ENCODE data around the gene PPOX. TPM values are rescaled to one million over a fixed set of nuclear protein-coding genes. Genes with fewer than 3 reads are reported as not detected.

PPOX gene
- total RNA-seq, 1 experiment from 2014 or later: 11.1 TPM

GRCh38 chr1:161168906-161169305 is 2.7 kb downstream of the PPOX start:
- no peak for DNase-seq (ENCODE audit: low read depth, low spot score)
- in situ Hi-C loops (cut with HindIII; ENCODE audit: low pct_unique_long_range_greater_than_20kb, low sequenced_read_pairs): no loop called here

GRCh38 chr1:161171191-161171590 is 5.0 kb downstream of the PPOX start:
- DNase-seq (ENCODE audit: low read depth, low spot score): no peak
- in situ Hi-C loops (cut with HindIII; ENCODE audit: low pct_unique_long_range_greater_than_20kb, low sequenced_read_pairs): no loop called here

- in situ Hi-C loops (cut with HindIII; ENCODE audit: low pct_unique_long_range_greater_than_20kb, low sequenced_read_pairs): no loop called here
- DNase-seq (ENCODE audit: low read depth, low spot score): no peak
Measured at GRCh38 chr1:161171696-161172095, 5.5 kb downstream of the PPOX start.

- in situ Hi-C loops (cut with HindIII; ENCODE audit: low pct_unique_long_range_greater_than_20kb, low sequenced_read_pairs): no loop called here
- no peak for DNase-seq (ENCODE audit: low read depth, low spot score)
Measured at GRCh38 chr1:161172349-161172748, 6.1 kb downstream of the PPOX start.

- in situ Hi-C loops (cut with HindIII; ENCODE audit: low pct_unique_long_range_greater_than_20kb, low sequenced_read_pairs): no loop called here
- DNase-seq (ENCODE audit: low read depth, low spot score): no peak
Measured at GRCh38 chr1:161172776-161173376, 6.7 kb downstream of the PPOX start.

- DNase-seq (ENCODE audit: low read depth, low spot score): no peak
- in situ Hi-C loops (cut with HindIII; ENCODE audit: low pct_unique_long_range_greater_than_20kb, low sequenced_read_pairs): no loop called here
Measured at GRCh38 chr1:161173711-161174110, 7.5 kb downstream of the PPOX start.

GRCh38 chr1:161174911-161175310 is 8.7 kb downstream of the PPOX start:
- in situ Hi-C loops (cut with HindIII; ENCODE audit: low pct_unique_long_range_greater_than_20kb, low sequenced_read_pairs): no loop called here
- DNase-seq (ENCODE audit: low read depth, low spot score): no peak

- in situ Hi-C loops (cut with HindIII; ENCODE audit: low pct_unique_long_range_greater_than_20kb, low sequenced_read_pairs): no loop called here
- no peak for DNase-seq (ENCODE audit: low read depth, low spot score)
Measured at GRCh38 chr1:161175771-161176453, 9.7 kb downstream of the PPOX start.

- no peak for DNase-seq (ENCODE audit: low read depth, low spot score)
- in situ Hi-C loops (cut with HindIII; ENCODE audit: low pct_unique_long_range_greater_than_20kb, low sequenced_read_pairs): no loop called here
Measured at GRCh38 chr1:161176468-161177111, 10.4 kb downstream of the PPOX start.

- DNase-seq (ENCODE audit: low read depth, low spot score): peak; percentile 73
- in situ Hi-C loops (cut with HindIII; ENCODE audit: low pct_unique_long_range_greater_than_20kb, low sequenced_read_pairs): no loop called here
Measured at GRCh38 chr1:161177112-161177935, 11.1 kb downstream of the PPOX start, which contains the start of gene B4GALT3. Gene B4GALT3, minus strand, starts transcription at chr1:161177507. Its CDS starts 1,447 bp downstream, at chr1:161176060.

GRCh38 chr1:161177936-161178244 is 11.7 kb downstream of the PPOX start:
- in situ Hi-C loops (cut with HindIII; ENCODE audit: low pct_unique_long_range_greater_than_20kb, low sequenced_read_pairs): no loop called here
- no peak for DNase-seq (ENCODE audit: low read depth, low spot score)

GRCh38 chr1:161179698-161180097 is 13.5 kb downstream of the PPOX start:
- in situ Hi-C loops (cut with HindIII; ENCODE audit: low pct_unique_long_range_greater_than_20kb, low sequenced_read_pairs): no loop called here

GRCh38 chr1:161180639-161181038 is 14.4 kb downstream of the PPOX start:
- in situ Hi-C loops (cut with HindIII; ENCODE audit: low pct_unique_long_range_greater_than_20kb, low sequenced_read_pairs): no loop called here
- DNase-seq (ENCODE audit: low read depth, low spot score): peak; percentile 62

More at GRCh38 chr1:161179698-161180097, 13.5 kb downstream of the PPOX start:
- no peak for DNase-seq (ENCODE audit: low read depth, low spot score)

GRCh38 chr1:161182214-161182613 is 16.0 kb downstream of the PPOX start:
- in situ Hi-C loops (cut with HindIII; ENCODE audit: low pct_unique_long_range_greater_than_20kb, low sequenced_read_pairs): no loop called here
- DNase-seq (ENCODE audit: low read depth, low spot score): no peak

- DNase-seq (ENCODE audit: low read depth, low spot score): peak; percentile 94
- in situ Hi-C loops (cut with HindIII; ENCODE audit: low pct_unique_long_range_greater_than_20kb, low sequenced_read_pairs): no loop called here
Measured at GRCh38 chr1:161185282-161185682, 19.1 kb downstream of the PPOX start.

- in situ Hi-C loops (cut with HindIII; ENCODE audit: low pct_unique_long_range_greater_than_20kb, low sequenced_read_pairs): no loop called here
- no peak for DNase-seq (ENCODE audit: low read depth, low spot score)
Measured at GRCh38 chr1:161185732-161186311, 19.6 kb downstream of the PPOX start.

- in situ Hi-C loops (cut with HindIII; ENCODE audit: low pct_unique_long_range_greater_than_20kb, low sequenced_read_pairs): no loop called here
- DNase-seq (ENCODE audit: low read depth, low spot score): no peak
Measured at GRCh38 chr1:161187311-161187710, 21.1 kb downstream of the PPOX start.

- in situ Hi-C loops (cut with HindIII; ENCODE audit: low pct_unique_long_range_greater_than_20kb, low sequenced_read_pairs): no loop called here
- DNase-seq (ENCODE audit: low read depth, low spot score): no peak
Measured at GRCh38 chr1:161188381-161188780, 22.2 kb downstream of the PPOX start.
